ENCODE data around the gene CCL5.

Gene CCL5

DNA sequence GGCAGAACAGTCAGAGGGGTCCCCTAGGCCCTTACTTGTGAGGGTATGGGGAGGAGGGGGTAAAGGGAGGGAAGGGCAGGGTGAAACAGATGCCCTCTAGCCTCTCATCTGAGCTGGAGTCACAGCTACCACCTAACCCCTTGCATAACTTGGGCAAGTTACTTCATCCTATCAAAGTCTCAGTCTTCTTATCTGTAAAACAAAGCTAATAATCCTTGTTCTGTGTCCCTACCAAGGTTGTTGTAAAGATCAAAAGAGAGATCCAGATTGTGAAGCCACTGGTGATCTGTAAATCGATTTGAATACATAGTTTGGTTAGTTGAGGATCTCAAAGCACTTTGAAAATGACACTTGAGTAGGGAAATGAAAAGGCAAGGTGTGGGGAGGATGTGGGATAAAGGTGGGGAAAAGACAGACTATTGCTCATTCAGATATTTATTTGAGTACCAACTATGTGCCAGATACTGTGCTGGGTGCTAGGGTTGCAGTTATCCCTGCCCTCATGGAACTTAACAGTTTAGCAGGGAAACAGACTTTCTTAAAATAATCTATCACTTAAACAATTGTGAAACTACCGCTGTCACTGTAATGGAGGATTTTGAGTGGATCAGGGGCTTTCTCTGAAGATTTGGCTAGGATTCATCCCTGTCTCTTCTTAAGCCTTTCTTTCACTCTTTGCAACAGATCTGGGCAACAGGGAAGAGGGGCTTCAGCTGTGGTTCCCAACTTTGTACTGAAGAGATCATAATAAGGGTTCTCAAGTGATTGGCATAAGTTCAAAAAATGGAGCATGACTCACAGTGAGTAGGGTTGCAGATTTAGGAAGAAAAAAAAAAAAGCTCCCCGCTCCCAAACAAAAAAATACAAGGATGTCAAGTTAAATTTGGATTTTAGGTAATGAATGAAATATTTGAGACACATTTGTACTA lies 14.5 kb downstream of the CCL5 start:
- Histone ChIP-seq H3K4me2 (ENCODE audit: low read length) (no peak overlapping the region), H3K9me2 (ENCODE audit: low read depth, low read length) (no peaks in the 10 kb centered on the region), H3K79me2 (ENCODE audit: insufficient read depth, low read length) (no peaks in the 10 kb centered on the region), H3K27ac (ENCODE audit: low read depth, low read length, poor library complexity, severe bottlenecking) (no peak overlapping the region), H3K9me3 (ENCODE audit: low read length) (no peaks in the 10 kb centered on the region), H3K4me3 (ENCODE audit: low read depth, low read length, poor library complexity, severe bottlenecking) (no peak overlapping the region), H3K4me1 (ENCODE audit: insufficient read depth, low read length, severe bottlenecking) (no peaks in the 10 kb centered on the region), H4K20me1 (ENCODE audit: insufficient read depth, low read length) (no peaks in the 10 kb centered on the region), H3K9ac (ENCODE audit: low read length) (no peak overlapping the region), H3K27me3 (ENCODE audit: insufficient read depth, low read length) (no peaks in the 10 kb centered on the region), H3K36me3 (ENCODE audit: insufficient read depth, low read length) (no peaks in the 10 kb centered on the region; the same call in 1 of the 2 replicates), H2AFZ (ENCODE audit: low read length) (no peak overlapping the region), H3F3A (ENCODE audit: insufficient read depth, low read length) (no peaks in the 10 kb centered on the region)
- TF ChIP-seq, protein P1, sequence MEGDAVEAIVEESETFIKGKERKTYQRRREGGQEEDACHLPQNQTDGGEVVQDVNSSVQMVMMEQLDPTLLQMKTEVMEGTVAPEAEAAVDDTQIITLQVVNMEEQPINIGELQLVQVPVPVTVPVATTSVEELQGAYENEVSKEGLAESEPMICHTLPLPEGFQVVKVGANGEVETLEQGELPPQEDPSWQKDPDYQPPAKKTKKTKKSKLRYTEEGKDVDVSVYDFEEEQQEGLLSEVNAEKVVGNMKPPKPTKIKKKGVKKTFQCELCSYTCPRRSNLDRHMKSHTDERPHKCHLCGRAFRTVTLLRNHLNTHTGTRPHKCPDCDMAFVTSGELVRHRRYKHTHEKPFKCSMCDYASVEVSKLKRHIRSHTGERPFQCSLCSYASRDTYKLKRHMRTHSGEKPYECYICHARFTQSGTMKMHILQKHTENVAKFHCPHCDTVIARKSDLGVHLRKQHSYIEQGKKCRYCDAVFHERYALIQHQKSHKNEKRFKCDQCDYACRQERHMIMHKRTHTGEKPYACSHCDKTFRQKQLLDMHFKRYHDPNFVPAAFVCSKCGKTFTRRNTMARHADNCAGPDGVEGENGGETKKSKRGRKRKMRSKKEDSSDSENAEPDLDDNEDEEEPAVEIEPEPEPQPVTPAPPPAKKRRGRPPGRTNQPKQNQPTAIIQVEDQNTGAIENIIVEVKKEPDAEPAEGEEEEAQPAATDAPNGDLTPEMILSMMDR (IDR thresholded peaks at IDR 0.05; ENCODE audit: low read length) = no peak
- no peak for TF ChIP-seq EZH2 (IDR thresholded peaks at IDR 0.05; ENCODE audit: borderline replicate concordance, low read length)

DNA sequence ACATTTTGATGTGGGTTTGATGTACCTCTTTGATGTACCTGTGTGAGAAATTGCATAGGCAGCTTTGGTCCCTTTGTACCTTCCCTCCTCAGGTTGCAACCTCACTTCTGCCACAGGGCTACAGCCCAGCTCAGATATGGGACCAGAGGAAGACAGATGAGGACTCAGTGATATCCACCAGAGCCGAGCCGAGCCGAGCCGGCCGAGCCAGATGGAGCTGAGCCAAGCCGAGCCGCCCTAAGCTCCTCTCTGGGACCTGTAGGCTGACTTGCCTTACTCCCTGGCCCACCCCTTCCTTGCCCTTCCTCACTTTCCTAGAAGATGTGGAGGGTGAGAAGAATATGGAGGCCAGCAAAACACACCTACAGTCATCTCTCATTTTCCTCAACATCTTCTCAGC lies 15.3 kb downstream of the CCL5 start:
- H3K9ac ChIP-seq (ENCODE audit: low read length) = no peak overlapping the region
- H3K36me3 ChIP-seq (ENCODE audit: insufficient read depth, low read length) = no peaks in the 10 kb centered on the region; the same call in 1 of the 2 replicates
- H3K27me3 ChIP-seq (ENCODE audit: insufficient read depth, low read length) = no peaks in the 10 kb centered on the region
- H3K9me2 ChIP-seq (ENCODE audit: low read depth, low read length) = no peaks in the 10 kb centered on the region
- no peak overlapping the region for H2AFZ ChIP-seq (ENCODE audit: low read length)
- H3K27ac ChIP-seq (ENCODE audit: low read depth, low read length, poor library complexity, severe bottlenecking) = no peak overlapping the region
- H3K4me1 ChIP-seq (ENCODE audit: insufficient read depth, low read length, severe bottlenecking) = no peaks in the 10 kb centered on the region
- H3K4me3 ChIP-seq (ENCODE audit: low read depth, low read length, poor library complexity, severe bottlenecking) = no peak overlapping the region
- no peaks in the 10 kb centered on the region for H3K9me3 ChIP-seq (ENCODE audit: low read length)
- H4K20me1 ChIP-seq (ENCODE audit: insufficient read depth, low read length) = no peaks in the 10 kb centered on the region
- no peak overlapping the region for H3K4me2 ChIP-seq (ENCODE audit: low read length)
- TF ChIP-seq, protein P1 (IDR thresholded peaks at IDR 0.05; ENCODE audit: low read length) = no peak
- no peak for TF ChIP-seq EZH2 (IDR thresholded peaks at IDR 0.05; ENCODE audit: borderline replicate concordance, low read length)
- no peaks in the 10 kb centered on the region for H3F3A ChIP-seq (ENCODE audit: insufficient read depth, low read length)
- H3K79me2 ChIP-seq (ENCODE audit: insufficient read depth, low read length) = no peaks in the 10 kb centered on the region

- Histone ChIP-seq H3K9me3 (ENCODE audit: low read length) (no peaks in the 10 kb centered on the region), H3K79me2 (ENCODE audit: insufficient read depth, low read length) (no peaks in the 10 kb centered on the region), H3K27ac (ENCODE audit: low read depth, low read length, poor library complexity, severe bottlenecking) (no peak overlapping the region), H3K4me3 (ENCODE audit: low read depth, low read length, poor library complexity, severe bottlenecking) (no peak overlapping the region), H3K36me3 (ENCODE audit: insufficient read depth, low read length) (peaks cover 18% of the 10 kb centered on the region; the same call in 1 of the 2 replicates), H2AFZ (ENCODE audit: low read length) (no peak overlapping the region), H3K9ac (ENCODE audit: low read length) (no peak overlapping the region), H3K4me2 (ENCODE audit: low read length) (no peak overlapping the region), H3K4me1 (ENCODE audit: insufficient read depth, low read length, severe bottlenecking) (no peaks in the 10 kb centered on the region), H3K9me2 (ENCODE audit: low read depth, low read length) (no peaks in the 10 kb centered on the region), H4K20me1 (ENCODE audit: insufficient read depth, low read length) (no peaks in the 10 kb centered on the region), H3F3A (ENCODE audit: insufficient read depth, low read length) (no peaks in the 10 kb centered on the region), H3K27me3 (ENCODE audit: insufficient read depth, low read length) (no peaks in the 10 kb centered on the region)
- TF ChIP-seq, protein P1 (IDR thresholded peaks at IDR 0.05; ENCODE audit: low read length) = no peak
- no peak for TF ChIP-seq EZH2 (IDR thresholded peaks at IDR 0.05; ENCODE audit: borderline replicate concordance, low read length)
Observed at GRCh38 chr17:35856603-35857002, 23.6 kb downstream of the CCL5 start.
